Measurements from ENCODE around the gene MAP2K6.

The MAP2K6 gene

DNA sequence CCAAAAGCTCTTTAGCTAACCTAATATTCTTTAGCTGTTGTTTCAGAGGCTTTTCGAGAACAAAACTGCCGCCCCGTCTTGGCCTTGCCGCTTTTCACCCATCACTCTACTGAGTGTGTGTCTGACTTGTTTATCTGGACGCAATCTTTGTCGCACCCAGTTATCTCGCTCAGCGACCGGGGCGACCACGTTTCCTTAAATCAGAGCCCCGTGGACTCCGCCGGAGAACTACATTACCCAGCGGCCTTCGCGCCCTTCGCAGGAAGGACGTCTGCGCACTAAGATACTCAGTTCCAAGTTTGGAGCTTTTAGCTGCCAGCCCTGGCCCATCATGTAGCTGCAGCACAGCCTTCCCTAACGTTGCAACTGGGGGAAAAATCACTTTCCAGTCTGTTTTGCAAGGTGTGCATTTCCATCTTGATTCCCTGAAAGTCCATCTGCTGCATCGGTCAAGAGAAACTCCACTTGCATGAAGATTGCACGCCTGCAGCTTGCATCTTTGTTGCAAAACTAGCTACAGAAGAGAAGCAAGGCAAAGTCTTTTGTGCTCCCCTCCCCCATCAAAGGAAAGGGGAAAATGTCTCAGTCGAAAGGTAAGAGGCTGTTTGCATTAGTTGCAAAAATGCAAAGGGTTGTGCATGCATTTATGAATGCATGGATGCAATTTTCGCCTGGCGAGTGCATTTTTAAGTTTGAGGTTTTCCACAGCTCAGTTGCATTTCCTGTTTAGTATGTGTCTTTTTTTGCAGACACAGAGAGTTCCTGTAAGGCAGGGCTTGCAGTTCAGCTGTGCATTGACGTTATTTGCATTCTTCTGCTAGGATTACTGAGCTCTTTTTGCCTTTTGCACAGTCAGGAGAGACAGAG is at the start of gene MAP2K6:
TSS of gene MAP2K6 (plus strand) at position 290 of the 867 bp plus-strand sequence. CDS start at position 578, 288 bp downstream.
- peak; percentile 65 for DNase-seq (ENCODE audit: low read depth)

GRCh38 chr17:69367298-69367697 is 47.2 kb upstream of the MAP2K6 start:
- no peak for DNase-seq (ENCODE audit: low read depth)

DNA sequence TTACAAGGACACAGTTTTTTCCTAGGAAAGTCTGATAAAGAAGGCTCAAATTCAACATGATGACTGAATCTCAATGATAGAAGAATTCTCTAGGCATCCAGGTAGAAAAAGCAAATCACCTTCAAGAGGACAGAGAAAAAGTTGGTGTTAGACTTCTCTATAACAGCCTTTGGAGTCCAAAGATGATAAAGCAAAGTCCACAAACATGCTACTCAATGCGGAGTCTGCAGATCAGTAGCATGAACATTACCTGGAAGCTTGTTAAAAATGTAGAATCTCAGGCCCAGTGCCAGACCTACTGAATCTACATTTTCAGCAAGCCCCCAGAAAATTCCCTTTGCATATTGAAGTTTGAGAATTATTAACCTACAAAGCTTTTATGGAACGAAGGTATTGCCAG is 41.4 kb upstream of the MAP2K6 start:
- no peak for DNase-seq (ENCODE audit: low read depth)

GRCh38 chr17:69375229-69375628 is 39.3 kb upstream of the MAP2K6 start:
- no peak for DNase-seq (ENCODE audit: low read depth)

- no peak for DNase-seq (ENCODE audit: low read depth)
Measured at GRCh38 chr17:69388822-69389442, 25.6 kb upstream of the MAP2K6 start.

GRCh38 chr17:69390795-69391501 is 23.5 kb upstream of the MAP2K6 start:
- DNase-seq (ENCODE audit: low read depth), result no peak

DNA sequence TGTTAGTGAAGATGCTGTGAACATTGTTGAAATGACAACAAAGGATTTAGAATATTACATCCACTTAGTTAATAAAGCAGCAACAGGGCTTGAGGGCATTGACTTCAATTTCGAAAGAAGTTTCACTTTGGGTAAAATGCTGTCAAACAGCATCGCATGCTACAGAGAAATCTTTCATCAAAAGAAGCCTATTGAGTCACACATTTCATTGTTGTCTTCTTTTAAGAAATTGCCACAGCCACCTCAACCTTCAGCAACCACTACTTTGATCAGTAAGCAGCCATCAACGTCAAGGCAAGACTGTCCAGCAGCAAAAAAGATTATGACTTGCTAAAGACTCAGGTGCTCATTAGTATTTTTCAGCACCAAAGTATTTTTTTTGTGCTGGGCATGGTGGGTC is 13.2 kb upstream of the MAP2K6 start:
- DNase-seq (ENCODE audit: low read depth), result no peak

DNA sequence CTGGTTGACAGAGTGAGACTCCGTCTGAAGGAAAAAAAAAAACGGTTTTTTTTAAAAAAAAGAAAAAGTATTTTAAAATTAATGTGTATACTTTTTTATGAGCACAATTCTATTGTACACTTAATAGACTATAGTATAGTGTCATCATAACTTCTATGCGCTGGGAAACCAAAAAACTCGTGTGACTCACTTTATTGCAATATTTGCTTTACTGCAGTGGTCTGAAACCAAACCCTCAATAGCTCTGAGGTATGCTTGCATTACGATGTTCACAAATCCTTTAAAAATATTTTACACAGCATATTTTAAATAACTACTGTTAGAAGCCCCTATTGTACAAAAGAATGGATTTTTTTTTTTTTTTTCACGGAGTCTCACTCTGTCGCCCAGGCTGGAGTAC is 12.4 kb upstream of the MAP2K6 start:
- DNase-seq (ENCODE audit: low read depth), result no peak

DNA sequence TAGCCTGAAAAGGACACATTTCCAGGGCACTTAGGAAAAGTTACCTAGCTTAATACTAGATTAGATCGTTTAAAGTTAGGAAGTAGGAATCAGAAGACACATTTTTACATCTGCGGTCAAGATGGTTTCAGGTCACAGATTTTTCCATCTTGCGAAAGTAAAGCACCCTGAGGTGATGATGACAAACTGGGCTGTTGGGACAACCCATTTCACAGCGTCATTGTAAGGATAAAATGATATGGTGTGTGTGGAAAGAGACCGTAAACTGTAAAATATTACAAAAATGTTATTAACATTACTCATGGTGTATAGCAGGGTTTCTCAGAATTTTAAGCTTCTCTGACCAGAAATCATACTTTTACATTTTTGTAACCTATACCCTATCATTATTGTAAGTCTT is 10.1 kb upstream of the MAP2K6 start:
- DNase-seq (ENCODE audit: low read depth), result no peak

DNA sequence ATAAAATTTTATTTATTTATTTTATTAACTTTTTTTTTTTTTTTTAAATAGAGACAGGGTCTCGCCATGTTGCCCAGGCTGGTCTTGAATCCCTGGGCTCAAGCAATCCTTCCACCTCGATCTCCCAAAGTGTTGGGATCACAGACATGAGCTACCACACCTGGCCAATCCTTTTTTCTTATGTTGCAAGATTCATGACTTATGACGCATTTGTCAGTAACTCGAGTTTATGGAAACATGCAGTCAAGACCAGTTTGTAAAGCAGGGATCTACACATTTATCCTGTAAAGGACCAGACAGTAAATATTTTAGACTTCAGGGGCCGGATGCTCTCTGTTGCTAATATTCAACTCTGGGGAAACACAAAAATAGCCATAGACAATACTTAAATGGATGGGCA is 9.4 kb upstream of the MAP2K6 start:
- DNase-seq (ENCODE audit: low read depth), result no peak

DNA sequence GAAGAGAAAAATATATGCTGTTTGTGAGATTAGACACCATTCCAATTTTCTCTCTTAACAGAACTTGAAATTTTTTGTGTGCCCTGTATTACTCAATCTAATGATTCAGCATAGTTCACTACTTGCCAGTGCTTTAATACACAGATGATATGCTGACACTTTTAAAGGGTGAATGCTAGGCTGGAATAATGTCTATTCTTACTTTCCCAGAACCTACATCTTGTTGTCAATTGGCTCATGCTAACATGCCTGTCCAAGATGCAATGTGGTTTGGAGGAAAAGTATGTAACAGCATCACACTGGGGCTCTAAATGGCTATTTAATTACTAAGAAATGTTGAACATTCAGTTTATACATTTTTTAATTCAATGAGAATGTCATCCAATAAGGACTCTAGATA is 7.6 kb upstream of the MAP2K6 start:
- no peak for DNase-seq (ENCODE audit: low read depth)

DNA sequence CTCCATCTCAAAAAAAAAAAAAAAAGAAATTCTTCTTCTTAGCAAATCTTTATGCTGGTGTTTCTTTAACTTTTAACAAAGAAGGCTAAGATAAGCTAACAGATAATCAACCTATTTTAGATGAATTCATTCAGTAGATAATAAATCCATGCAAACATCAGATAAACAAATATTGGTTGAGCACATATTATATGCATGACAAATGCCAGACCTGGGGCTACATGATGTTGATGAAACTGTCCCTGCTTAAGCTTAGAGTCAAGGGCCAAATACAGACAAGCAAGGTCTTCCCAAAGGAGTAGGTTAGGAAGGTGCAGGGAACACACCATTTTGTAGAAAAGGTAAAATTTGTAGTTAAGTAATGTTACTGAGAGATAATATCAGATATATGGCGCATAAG is 6.7 kb upstream of the MAP2K6 start:
- DNase-seq (ENCODE audit: low read depth), result no peak

DNA sequence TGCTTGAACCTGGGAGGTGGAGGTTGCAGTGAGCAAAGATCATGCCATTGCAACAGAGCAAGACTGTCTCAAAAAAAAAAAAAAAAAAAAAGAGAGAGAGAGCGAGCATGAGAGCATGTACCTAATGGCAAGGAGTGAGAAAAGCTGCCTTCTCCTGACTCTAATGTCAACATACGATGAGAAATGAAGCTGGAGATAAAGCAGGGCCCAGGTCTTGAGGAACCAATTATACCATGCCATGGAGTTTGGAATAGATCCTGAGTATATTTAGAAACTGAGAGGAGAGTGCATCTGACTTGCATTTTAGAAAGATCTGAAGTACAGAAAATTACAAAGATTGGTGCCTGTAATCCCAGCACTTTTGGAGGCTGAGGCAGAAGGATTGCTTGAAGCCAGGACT is 3.8 kb upstream of the MAP2K6 start:
- no peak for DNase-seq (ENCODE audit: low read depth)

DNA sequence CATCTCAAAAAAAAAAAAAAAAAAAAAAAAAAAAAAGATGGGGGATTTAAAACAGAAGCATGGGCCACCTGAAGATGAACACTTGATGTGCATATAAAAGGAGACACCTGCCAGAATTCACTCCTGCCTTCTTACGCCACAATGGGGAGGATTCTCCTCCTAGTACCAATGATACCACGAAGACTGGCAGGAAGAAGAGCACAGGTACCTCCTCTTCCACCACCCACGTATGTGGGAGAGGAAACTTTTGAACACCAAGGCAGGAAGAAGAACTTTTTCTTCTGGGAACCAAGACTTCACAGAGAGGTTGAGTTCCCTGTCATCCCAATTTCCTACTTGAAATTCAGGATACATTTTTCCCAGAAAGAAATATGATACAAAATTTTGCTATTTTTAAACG is 2.7 kb upstream of the MAP2K6 start:
- no peak for DNase-seq (ENCODE audit: low read depth)

- no peak for DNase-seq (ENCODE audit: low read depth)
Measured at GRCh38 chr17:69412251-69412671, 2.2 kb upstream of the MAP2K6 start.

GRCh38 chr17:69415431-69415830 is 934 bp downstream of the MAP2K6 start:
- no peak for DNase-seq (ENCODE audit: low read depth)

DNA sequence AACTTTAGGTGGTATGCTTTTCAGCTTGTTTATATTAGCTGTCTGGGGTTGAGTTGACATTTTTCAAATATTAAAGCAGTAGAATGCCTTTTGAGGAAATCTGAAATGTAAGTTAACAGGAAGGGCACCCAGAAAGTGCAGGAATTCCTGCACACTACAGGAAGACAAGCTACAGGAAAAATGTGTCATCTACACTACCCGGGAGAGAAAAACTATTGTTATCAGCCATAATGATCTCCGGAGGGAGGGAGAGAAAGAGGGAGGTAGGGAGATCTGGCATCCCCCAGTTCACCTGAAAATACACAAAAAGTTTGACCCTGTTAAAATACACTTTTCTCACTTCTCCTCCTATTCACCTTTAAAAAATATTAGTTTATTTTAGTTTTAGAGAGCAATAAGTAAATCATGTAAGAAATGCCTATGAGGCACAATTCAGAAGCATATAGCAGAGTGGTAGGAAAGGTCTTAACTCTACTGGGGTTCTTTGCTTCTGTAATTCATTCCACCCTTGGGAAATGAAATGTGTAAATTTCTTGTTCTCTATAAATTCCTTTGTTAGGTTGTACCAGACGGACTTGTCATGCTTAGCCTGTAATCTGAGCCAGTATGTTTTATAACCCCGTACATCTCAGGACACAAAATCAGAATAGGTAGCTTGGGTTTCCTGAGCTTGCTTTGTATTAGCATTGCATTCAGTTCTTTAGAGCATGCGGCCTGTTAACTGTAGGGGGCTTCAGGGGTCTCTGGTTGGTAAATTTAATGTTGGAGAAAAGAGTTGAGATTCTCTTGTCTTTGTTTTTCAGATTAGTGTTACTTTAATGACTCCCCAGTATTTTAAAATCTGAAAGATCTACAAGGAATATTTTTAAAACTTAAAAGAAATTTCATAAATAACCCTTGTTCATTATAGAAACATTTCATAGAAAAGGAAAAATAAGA is 3.3 kb downstream of the MAP2K6 start:
- DNase-seq (ENCODE audit: low read depth), result no peak

DNA sequence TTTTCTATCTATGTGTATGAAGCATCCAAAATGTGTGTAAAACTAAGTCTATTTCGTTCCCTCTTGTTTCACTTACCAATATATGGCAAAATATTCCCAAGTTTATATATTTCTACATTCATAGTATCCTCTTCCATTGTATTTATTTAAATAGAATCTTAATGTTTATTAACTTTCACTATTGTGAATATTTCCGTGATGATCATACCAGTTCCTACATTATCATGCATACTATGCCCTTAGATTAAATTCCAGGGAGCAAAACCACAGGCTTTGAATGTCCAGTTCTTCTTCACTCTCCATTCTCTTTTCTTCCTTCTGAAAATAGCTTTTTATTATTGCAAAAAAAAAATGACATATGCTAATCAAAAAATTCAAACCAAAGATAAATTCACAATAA is 4.0 kb downstream of the MAP2K6 start:
- DNase-seq (ENCODE audit: low read depth), result no peak

DNA sequence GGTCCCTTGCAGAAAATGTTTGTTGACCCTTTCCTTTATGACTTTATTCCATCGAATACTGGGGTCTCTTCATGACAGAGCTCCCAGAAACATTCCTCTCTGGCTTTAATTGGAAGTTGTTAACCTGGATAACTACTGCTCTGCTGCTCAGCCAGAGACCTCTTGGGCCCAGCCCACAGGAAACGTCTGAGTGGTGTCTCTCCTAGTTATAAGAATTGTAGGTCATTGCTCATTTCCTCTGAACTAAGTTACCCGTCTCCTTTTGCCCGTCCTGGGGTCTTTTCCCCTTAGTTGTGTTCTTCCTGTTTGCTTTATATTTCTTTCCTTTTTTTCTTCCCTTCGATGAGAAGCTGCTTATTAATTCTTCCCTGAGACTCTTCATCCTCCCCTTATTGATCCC is 9.0 kb downstream of the MAP2K6 start:
- DNase-seq (ENCODE audit: low read depth), result no peak

- no peak for DNase-seq (ENCODE audit: low read depth)
Measured at GRCh38 chr17:69424287-69425041, 10.0 kb downstream of the MAP2K6 start.

- no peak for DNase-seq (ENCODE audit: low read depth)
Measured at GRCh38 chr17:69425978-69426377, 11.5 kb downstream of the MAP2K6 start.
